ENCODE results near the gene SLC15A3. TPM values are rescaled to one million over a fixed set of nuclear protein-coding genes. Genes with fewer than 3 reads are reported as not detected.

The SLC15A3 gene
- total RNA-seq, 1 donor: 13.0 TPM

DNA sequence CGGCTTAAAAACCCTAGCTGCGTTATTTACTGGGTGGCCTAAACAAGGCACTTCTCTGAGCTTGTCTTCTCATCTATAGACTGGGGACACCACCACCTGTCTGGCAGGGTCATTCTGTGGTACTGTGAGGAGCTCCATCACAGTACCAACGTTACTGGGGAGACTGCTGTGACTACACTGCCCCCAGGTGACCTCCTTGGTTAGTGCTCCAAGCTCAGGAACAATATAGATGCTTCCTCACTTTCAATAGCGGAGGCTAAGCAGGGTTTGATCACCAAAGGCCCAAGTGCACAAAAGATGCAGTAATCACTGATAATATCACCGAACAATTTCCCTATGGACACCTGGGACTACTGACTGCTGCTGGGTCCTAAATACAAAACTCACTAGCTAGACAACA lies 64.4 kb downstream of the SLC15A3 start:
- DNase-seq (ENCODE audit: low read depth): peak; percentile 53
- no peak overlapping the region for H3K4me3 ChIP-seq (ENCODE audit: low read depth, low read length)
- TF ChIP-seq, protein P1, sequence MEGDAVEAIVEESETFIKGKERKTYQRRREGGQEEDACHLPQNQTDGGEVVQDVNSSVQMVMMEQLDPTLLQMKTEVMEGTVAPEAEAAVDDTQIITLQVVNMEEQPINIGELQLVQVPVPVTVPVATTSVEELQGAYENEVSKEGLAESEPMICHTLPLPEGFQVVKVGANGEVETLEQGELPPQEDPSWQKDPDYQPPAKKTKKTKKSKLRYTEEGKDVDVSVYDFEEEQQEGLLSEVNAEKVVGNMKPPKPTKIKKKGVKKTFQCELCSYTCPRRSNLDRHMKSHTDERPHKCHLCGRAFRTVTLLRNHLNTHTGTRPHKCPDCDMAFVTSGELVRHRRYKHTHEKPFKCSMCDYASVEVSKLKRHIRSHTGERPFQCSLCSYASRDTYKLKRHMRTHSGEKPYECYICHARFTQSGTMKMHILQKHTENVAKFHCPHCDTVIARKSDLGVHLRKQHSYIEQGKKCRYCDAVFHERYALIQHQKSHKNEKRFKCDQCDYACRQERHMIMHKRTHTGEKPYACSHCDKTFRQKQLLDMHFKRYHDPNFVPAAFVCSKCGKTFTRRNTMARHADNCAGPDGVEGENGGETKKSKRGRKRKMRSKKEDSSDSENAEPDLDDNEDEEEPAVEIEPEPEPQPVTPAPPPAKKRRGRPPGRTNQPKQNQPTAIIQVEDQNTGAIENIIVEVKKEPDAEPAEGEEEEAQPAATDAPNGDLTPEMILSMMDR (IDR thresholded peaks at IDR 0.05; ENCODE audit: insufficient read depth, low read depth, low read length): peak; percentile 76

Small RNAs within 50 kb of the gene (small RNA-seq; reads per million reads assigned to genes)
- gene RNU6-933P: not detected

Other genes starting within 250 kb of the SLC15A3 start
- not detected in 2 replicates for gene MS4A18, start 227.5 kb downstream of the SLC15A3 start, total RNA-seq
- gene MS4A15, start 195.3 kb downstream of the SLC15A3 start, total RNA-seq: not detected in 2 replicates
- gene MS4A10, start 166.8 kb downstream of the SLC15A3 start, total RNA-seq: not detected in 2 replicates
- 11.2 and 13.5 TPM in 2 replicates for gene CCDC86, start 110.1 kb downstream of the SLC15A3 start, total RNA-seq
- gene PTGDR2, start 96.2 kb downstream of the SLC15A3 start, total RNA-seq: under 0.01 TPM in 1 of 2 replicates, not detected in the other
- gene ZP1, start 84.6 kb downstream of the SLC15A3 start, total RNA-seq: not detected in 2 replicates
- gene PRPF19, start 45.6 kb downstream of the SLC15A3 start, total RNA-seq: 40.9 and 41.5 TPM in 2 replicates
- 28.9 and 38.3 TPM in 2 replicates for gene TMEM109, start 38.0 kb downstream of the SLC15A3 start, total RNA-seq
- 29.3 and 40.6 TPM in 2 replicates for gene TMEM132A, start 27.7 kb downstream of the SLC15A3 start, total RNA-seq
- not detected in 2 replicates for gene CD6, start 19.5 kb upstream of the SLC15A3 start, total RNA-seq
- gene CD5, start 150.3 kb upstream of the SLC15A3 start, total RNA-seq: not detected in 2 replicates
- gene VPS37C, start 209.2 kb upstream of the SLC15A3 start, total RNA-seq: 15.1 and 15.5 TPM in 2 replicates

All from fibroblast of villous mesenchyme (primary cell).